Measurements from ENCODE around the gene AGPS.
"Not testable (repeated sequence)": the region's sequence is repeated elsewhere in the genome, so short reads cannot be mapped to it uniquely, and the experiment has no call there.

Gene AGPS

GRCh38 chr2:177392373-177393202 lies at the start of gene AGPS:
Gene AGPS (plus strand): TSS chr2:177392773. CDS start chr2:177392790, 17 bp downstream.
- DNase-seq, result peak; percentile 84

GRCh38 chr2:177343773-177344172 lies 48.8 kb upstream of the AGPS start:
- DNase-seq, result no peak

- DNase-seq, result no peak
Observed at GRCh38 chr2:177344316-177344715, 48.3 kb upstream of the AGPS start.

DNA sequence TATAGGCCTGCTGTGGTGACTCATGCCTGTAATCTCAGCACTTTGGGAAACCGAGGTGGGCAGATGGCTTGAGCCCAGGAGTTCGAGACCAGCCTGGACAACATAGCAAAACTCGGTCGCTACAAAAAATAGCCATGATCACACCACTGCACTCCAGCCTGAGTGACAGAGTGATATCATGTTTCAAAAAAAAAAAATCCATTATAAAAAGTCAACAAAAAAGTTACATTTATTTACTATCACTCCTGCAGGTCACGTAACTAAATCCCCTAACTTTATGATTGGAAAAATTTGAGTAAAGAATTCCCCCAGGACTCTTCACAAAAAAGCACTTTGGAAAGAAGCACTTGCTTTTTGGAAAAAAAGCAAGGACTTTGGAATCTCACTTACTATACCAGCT lies 46.4 kb upstream of the AGPS start:
- DNase-seq, result no peak

- no peak for DNase-seq
Observed at GRCh38 chr2:177347570-177347969, 45.0 kb upstream of the AGPS start.

- no peak for DNase-seq
Observed at GRCh38 chr2:177348118-177348654, 44.4 kb upstream of the AGPS start.

GRCh38 chr2:177348733-177349693 lies 43.6 kb upstream of the AGPS start:
- DNase-seq, result no peak

- not testable (repeated sequence) for DNase-seq
Observed at GRCh38 chr2:177350624-177351023, 41.9 kb upstream of the AGPS start.

DNA sequence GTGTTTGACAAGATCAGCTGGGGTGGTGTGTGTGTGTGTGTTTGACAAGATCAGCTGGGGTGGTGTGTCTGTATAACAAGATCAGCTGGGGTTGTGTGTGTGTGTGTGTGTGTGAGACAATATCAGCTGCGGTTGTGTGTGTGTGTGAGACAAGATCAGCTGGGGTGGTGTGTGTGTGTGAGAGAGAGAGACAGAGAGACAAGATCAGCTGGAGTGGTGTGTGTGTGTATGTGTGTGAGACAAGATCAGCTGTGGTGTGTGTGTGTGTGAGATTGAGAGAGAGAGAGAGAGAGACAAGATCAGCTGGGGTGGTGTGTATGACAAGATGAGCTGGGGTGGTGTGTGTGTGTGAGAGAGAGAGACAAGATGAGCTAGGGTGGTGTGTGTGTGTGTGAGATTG lies 41.5 kb upstream of the AGPS start:
- not testable (repeated sequence) for DNase-seq

- DNase-seq, result no peak
Observed at GRCh38 chr2:177352441-177353186, 40.0 kb upstream of the AGPS start.

DNA sequence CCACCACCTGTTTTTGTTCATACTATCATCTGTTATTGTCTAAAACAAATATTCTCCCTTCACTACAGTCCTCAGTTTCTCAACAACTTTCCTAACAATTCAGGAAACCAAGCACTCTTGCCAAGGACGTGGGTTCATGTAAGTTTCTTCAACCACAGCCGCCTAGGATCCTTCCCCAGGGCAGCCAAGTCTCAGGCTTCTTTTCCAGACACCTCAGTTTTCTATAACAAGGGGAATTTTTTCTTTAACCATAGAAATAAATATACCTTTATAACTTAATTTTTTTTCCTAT lies 39.4 kb upstream of the AGPS start:
- DNase-seq, result no peak

DNA sequence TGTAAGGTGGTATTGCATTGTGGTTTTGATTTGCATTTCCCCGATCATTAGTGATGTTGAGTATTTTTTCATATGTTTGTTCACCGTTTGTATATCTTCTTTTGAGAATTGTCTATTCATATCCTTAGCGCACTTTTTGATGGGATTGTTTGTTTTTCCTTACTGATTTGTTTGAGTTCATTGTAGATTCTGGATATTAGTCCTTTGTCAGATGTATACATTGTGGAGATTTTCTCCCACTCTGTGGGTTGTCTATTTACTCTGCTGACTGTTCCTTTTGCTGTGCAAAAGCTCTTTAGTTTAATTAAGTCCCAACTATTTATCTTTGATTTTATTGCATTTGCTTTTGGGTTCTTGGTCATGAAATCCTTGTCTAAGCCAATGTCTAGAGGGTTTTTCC lies 38.0 kb upstream of the AGPS start:
- DNase-seq, result not testable (repeated sequence)

DNA sequence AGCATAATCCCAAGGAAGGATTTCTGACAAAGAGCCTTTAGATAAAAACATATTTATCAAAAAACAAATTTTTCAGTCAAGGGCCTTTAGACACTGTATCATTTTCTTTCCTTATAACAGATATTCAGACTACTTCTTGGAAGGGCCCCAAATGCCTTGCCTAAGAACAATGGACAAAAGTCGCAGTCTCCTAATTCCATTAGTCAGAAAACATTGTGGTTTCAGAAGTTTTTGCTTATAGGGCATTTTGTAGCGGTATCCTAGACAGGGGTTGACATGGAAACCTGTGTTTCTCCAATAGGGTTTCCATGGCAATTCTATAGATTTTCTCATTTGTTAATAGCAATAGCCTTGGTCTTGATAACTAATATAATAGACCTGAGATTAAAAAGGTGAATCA lies 36.7 kb upstream of the AGPS start:
- DNase-seq, result no peak

DNA sequence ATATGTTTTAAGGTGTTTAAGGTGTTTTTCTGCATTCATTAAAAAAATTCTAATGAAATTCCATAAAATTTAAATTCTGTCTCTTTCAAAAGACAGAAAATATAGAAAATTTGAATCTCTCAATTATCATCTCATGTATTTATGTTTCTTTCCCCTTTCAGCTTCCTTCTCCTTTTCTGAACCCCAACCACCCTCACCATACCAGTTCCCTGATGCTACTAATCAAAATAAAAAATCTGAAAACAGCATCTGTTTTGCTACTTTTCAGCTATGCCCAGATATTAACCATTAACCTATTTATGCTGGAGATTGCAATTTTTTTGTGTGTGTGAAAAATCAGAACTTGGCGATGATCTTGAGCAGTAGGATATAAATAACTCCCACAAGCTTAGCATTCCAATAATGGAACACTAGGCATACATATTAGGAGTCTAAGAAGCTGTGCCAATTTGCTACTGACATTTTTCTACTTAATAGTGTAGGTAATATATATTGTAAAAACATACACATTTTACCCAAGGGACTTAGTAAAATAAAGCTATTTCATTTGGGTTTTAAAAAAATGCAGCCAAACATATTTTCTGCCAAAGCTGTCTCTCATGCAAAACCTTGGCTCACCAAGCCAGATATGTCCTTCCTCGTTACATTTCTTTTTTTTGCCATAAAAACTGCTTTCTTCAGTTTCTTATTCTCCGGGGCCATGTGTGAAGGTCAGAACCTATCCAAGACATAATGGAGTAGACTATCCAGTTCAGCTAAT lies 32.6 kb upstream of the AGPS start:
- no peak for DNase-seq

GRCh38 chr2:177362499-177362898 lies 30.1 kb upstream of the AGPS start:
- DNase-seq, result no peak

- DNase-seq, result no peak
Observed at GRCh38 chr2:177363332-177363731, 29.2 kb upstream of the AGPS start.

- DNase-seq, result not testable (repeated sequence)
Observed at GRCh38 chr2:177365764-177366163, 26.8 kb upstream of the AGPS start.

- DNase-seq, result not testable (repeated sequence)
Observed at GRCh38 chr2:177368023-177368422, 24.6 kb upstream of the AGPS start.

DNA sequence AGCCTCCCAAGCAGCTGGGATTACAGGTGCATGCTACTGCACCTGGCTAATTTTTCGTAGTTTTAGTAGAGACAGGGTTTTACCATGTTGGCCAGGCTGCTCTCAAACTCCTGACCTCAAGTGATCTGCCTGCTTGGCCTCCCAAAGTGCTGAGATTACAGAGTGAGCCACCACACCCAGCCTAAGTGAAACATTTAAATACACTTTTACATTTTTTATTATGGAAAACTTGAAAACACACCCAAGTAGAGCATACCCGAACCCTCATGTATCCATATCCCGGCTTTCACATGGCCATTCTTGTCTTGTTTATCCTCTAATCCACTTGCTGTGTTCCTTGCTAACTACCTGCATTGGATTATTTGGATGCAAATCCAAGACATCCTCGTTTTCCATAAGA lies 13.2 kb upstream of the AGPS start:
- DNase-seq, result no peak

GRCh38 chr2:177380181-177380580 lies 12.4 kb upstream of the AGPS start:
- DNase-seq, result no peak

DNA sequence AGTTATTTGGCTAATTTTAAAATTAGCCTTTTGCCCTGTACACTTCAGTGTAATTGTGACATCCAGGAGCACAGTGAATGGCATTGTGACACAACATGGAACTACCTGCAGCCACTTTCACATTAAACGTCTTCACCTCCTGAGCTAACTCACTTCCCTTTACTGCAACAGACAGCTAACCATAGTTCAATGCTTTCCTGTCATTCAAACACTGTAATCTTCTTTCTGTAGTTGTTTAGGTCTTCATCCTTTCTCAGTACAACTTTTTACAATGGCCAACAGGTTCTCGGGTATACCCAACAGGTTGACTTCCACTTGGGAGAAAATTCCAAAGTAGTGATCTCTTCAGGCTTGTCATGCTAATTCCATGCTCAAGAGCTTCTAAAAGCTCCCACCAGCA lies 8.6 kb upstream of the AGPS start:
- no peak for DNase-seq

- DNase-seq, result no peak
Observed at GRCh38 chr2:177385151-177385550, 7.4 kb upstream of the AGPS start.

Data from NCI-H510A (cell line).